Measurements from ENCODE around the gene PLEKHH1.
A peak's percentile ranks its signal among the peaks of the same experiment; 100 is the strongest.

Gene PLEKHH1

DNA sequence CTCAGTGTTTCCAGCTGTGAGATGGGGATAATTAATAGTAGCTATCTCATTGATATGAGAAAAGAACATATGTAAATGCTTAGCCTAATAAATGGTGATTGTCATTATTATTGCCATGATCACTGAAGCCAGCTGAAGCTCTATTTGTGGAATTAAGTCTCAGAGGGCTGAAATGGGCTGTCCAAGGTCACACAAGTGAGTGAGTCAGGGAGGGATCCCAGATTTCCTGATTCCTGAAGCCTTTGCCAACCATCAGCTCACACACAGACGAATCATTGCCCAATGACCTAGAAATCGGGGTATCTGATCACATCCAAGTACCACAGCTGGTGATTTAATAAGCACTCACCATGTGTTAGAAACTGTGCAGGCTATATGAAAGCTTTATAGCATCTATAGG, 23.0 kb upstream of the PLEKHH1 start:
- FAIRE-seq (no peak), DNase-seq (ENCODE audit: low spot score) (no peak)

DNA sequence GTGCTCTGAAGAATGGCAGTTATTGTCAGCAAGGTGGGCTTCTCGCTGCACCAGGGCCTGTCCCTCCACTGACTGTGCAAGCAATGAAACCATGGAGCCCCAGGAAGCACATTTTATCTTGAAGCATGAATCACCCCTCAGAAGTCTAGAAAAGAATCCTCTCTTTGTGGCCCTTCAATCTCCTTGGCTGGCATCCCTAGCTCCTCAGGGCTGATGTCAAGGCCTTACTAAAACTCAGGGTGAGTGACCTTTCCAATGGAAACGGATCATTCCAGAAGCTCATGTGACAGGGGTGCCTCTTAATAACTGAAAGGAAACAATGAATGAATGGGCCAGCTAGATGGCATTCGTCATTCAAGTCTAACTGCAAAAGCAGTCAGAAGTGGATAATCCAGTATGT, 22.3 kb upstream of the PLEKHH1 start:
- no peak for DNase-seq (ENCODE audit: low spot score)
- FAIRE-seq = no peak

DNA sequence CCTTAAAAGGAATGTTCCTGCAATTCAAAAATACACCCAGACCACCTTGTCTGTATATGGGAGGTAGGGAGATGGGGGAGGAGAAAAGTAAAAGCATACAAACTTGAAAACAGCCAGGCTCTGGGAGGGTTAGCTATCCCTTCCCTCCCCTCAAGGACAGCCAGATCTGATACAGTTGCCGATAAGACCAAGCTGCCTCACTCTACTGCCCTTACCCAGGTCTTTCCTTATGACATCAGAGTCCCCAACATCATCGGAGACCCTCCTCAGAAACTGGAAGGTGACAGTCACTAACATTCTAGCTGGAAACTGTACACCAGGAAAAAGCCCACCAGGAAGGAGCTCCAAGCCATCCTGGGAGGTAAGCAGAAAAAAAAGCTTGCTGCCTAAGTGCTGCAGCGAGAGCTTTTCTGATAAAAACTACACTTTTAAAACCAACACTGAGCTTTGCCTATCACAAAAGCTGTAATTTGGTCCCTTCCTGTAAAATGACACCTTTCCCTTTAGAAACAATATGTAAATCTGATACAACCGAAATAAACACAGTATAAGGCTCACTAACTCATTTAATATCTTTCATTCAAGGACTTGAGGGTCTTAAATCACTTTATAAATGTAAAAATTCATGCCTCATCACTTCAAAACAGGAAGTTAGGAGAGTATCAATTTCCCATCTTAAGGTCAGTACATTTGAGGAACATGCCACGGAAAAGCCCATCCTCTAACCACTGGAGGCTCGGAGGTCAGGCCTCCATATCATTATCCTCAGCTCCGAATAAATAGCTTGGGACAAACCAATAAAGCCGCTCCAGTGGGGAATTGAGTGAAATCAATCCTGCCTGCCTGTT, 20.4 kb upstream of the PLEKHH1 start:
- FAIRE-seq (no peak), DNase-seq (ENCODE audit: low spot score) (no peak)

DNA sequence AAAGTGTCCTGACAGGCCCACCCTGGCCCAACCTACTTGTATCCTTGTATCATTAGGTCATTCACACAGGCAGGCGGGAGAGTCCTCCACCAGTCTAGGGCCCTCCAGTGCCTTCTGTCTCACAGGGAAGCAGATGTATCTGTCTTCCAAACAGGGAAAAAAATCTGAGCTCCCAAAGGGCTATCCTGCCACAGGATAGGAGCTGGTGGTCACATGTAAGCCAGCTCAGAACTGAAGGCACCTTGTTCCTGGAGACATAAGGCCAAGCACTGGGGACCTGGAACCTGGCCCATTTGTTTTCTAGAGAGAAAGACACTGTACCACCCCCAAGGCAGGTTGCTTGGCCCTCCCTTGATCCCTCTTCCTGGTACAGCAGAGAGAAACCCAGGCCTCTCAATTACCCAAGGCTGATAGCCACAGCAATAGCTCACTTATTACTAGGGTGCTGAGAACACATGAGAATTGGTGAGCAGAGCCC, 19.4 kb upstream of the PLEKHH1 start:
- DNase-seq (ENCODE audit: low spot score) (no peak), FAIRE-seq (no peak)

DNA sequence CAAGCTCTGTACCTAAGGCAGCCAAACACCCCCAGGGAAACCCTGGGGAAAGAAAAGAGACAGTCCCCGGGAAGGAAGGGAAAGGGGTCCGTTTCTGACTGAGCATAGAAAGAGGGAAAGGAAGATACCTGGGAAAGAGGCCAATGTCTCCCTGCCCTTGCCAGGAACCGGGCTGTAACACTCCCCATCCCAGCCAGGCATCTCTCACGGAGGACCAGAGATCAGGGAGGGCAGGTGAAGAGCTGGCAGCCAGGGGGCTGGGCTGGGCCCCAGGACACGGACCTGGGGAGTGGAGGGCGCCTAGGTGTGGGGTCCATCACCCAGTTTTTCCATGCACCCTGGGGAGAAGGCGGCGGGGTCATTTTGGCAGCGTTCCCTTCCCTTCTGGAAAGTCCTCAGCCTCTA, 18.9 kb upstream of the PLEKHH1 start:
- DNase-seq (ENCODE audit: low spot score) = no peak
- no peak for FAIRE-seq

DNA sequence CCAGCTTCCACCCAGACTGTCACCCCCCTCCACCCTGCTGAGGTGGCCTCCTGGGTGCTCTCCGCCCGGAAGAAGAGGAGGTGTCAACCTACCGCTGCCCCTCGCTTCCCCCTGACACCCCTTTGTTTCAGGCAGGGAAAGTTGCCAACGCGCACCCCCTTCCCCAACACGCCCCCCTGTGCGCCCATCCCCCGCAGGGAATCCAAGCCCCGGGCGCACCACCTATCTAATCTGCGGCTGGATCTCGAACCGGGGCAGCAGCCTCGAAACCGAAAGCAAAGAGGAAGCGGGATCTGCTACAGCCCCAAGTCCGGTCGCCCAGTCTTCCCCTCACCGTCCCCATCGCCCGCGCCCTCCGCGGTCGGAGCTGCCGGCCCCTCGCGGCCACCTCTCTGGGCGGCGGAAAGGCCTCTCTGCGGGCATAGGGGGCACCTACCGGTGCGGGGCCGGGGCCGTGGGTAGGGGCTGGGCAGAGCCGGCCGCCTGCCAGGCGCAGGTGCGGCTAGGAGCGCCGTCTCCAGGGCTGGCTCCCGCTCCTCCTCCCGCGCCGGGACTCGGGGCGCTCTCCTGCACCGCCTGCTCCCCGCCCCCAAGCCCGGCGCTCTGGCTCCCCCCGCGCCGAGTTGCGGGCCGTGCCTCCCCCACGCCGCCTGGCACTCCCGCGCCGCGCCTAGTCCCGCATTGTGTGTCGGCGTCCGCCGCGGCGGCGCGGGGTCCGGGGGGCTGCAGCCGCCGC, 18.3 kb upstream of the PLEKHH1 start:
- no peak for DNase-seq (ENCODE audit: low spot score)
- no peak for FAIRE-seq

DNA sequence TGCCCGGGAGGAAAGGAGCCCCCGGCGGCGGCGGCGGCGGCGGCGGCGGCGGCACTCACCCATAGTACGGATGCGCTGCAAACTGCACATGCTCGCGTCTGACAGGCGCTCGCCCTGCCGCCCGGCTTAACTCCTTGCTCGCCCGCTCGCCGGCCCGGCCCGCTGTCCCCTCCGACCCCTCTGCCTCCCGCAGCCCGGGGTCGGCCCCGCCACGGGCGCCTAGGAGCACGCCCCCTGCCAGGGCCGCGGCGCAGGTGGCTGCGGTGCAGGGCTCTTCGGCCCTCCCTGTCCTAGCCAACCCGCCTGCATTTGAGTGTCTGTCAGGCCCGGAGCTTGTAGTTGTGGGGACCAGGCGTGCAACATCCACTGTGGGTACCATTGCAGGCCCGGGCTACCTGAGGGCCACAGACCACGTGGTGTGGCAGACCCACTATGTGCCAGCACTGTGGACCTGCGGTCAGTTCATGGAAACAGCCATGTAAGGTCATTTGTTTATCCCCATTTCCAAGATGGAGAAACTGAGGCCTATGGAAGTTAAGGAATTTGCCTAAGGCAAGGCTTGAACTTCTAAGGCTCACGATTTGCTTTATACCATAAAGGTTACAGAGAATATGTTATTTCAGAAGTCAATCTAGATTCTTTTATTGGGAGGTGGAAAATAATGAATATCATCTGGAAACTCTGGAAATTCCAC, 17.6 kb upstream of the PLEKHH1 start:
- DNase-seq (ENCODE audit: low spot score) = no peak
- no peak for FAIRE-seq

DNA sequence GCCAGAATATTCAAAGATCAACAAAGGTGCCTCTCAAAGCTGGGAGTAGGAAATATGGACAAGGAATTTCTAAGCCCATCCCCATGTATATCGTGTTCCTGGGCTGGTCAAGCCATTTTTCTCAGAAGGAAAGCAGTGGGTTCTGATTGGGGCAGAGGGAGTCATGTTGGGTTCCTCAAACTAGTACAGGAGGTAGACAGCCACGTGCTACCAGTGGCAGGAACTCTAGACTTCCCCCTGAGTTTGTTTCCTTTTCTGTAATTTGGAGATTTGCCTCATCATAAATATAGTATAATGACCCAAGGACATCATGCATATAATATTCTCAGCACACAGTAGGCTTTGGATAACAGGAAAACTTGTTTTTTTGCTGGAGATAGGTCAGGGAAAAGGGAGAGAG, 16.4 kb upstream of the PLEKHH1 start:
- no peak for FAIRE-seq
- DNase-seq (ENCODE audit: low spot score) = no peak

DNA sequence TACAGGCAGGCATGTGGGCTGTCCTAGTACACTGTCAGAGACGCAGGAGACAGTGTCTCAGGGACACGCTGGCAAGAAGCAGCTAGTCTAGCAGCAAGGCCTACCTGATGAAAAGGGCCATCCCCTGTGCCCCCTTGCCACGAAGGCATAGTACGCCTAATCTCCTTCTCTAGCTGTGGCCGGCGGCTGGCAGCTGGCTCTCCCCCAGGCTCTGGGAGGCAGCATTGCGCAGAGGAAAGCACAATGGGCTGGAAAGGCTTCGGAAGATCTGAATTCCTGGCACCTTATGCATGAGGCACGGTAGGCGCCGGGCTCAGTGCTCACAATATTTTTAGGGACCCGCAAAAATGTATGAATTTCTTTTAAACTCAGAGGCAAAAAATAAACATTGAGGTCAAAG, 16.0 kb upstream of the PLEKHH1 start:
- DNase-seq (ENCODE audit: low spot score) = no peak

DNA sequence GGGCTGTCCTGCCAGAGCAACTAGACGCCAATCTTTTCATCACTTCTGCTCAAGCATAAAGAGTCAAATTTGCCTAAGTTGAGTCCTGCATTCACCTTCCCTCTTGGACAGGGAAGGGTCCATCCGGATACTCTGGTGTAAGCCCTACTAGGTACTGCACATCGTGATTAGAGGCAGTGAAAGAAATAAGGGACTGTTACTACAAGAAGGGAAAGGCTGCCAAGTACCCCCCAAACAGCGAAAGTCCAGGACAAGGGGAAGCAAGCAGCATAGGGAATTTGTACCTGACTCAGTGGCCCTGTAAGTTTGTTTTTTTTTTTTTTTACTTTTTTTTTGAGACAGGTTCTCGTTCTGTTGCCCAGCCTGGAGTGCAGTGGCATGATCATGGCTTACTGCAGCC, 13.7 kb upstream of the PLEKHH1 start:
- no peak for DNase-seq (ENCODE audit: low spot score)
- FAIRE-seq = no peak

More for the DNA sequence above, 16.0 kb upstream of the PLEKHH1 start:
- no peak for FAIRE-seq

DNA sequence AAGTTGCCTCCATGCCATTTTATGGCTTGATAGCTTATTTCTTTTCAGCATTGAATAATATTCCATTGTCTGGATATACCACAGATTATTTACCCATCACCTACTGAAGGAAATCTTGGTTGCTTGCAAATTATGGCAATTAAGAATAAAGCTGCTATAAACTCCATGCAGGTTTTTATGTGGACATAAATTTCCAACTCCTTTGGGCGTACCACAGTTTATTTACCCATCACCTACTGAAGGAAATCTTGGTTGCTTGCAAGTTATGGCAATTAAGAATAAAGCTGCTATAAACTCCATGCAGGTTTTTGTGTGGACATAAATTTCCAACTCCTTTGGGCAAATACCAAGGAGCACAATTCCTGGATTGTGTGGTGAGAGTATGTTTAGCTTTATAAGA, 12.6 kb upstream of the PLEKHH1 start:
- DNase-seq (ENCODE audit: low spot score) = no peak
- no peak for FAIRE-seq

DNA sequence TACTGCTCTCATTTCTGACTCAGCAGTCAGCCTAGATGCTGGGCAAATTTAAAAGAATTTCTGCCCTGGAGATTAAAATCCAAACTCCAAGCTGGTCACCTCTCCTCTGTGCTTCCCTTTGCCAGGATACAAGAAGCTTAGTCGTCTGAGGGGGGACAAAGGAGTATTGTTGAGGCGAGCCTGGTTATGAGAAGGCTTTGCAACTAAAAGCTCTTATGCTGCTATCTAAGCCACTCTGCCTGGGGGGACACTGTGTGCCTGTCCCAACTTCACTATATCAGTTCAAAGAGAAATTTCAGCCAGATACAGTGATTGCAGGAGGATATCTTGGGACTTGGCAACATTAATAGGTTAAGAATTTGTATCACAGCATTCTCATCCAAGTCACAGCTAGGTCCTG, 10.8 kb upstream of the PLEKHH1 start:
- FAIRE-seq (no peak), DNase-seq (ENCODE audit: low spot score) (no peak)

DNA sequence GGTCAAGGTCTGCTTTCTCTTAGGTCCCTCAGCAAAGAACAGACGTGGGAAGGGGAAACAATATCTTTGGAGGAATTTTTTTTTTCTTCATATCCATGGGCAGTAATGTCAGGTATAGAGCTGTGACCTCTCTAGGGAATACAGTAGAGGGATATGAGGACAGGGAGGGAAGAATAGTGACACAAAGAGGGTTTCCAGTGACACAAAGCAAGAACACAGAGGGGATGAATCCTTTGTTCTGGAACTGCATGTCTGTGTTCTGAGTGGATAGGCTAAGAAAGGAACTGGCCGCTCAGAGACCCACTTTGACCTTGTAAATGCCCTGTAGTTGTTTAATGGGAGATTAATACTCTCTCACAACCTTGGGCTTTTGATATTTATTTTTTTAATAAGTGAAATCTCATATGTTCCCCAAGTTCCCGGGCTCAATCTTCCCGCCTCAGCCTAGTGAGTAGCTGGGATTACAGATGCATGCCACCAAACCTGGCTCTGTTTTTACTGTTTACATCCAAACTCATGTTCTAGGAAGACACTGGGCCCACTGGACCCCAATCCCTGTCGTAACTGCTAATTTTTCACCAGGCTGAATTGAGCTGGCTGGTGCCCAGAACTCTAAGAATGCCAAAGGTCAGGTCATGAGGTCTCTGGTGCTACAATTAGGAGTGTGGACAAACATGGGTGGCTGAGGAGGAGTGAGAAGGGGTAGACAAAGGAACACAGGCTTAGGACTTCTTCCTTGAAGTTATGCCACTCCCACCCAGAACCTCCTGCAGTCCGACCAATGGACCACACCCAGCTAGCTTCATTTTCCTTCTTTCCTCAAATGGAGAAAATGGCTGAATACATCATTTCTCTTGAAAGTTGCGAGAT, 9.1 kb upstream of the PLEKHH1 start:
- FAIRE-seq = no peak
- no peak for DNase-seq (ENCODE audit: low spot score)

DNA sequence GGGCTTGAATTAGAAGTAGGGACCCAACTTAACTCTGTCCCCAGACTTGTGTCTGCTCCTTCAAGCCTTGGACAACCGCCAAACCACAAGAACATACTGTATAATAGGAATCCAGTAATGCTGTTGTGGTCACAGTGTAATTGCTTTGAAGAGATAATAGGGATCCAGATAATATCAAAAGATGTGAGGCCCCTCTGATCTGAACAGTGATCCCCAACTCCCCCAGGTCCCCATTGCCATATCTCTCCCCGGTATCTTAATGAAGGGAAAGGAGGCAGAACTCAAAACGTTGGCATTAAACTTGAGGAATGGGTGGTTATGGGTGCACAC, 8.5 kb upstream of the PLEKHH1 start:
- FAIRE-seq (no peak), DNase-seq (ENCODE audit: low spot score) (no peak)

DNA sequence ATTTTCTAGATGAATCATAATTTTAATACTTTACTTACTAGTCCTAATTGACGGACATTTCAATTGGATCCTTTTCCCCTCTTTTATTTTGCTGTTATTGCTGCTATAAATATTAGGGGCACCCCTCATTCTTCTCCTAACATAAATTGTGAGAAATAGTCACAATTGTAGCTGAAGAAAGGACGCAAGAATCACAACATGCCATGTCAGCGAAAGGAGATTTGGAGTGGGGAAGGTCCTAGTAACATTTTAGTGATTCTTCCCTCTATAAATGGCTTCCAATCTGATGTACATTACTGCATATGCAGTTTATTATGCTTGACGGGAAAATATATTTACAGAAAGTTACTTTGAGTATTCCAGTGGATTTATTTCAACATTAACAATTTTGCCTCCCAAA, 7.7 kb upstream of the PLEKHH1 start:
- DNase-seq (ENCODE audit: low spot score) (no peak), FAIRE-seq (no peak)

DNA sequence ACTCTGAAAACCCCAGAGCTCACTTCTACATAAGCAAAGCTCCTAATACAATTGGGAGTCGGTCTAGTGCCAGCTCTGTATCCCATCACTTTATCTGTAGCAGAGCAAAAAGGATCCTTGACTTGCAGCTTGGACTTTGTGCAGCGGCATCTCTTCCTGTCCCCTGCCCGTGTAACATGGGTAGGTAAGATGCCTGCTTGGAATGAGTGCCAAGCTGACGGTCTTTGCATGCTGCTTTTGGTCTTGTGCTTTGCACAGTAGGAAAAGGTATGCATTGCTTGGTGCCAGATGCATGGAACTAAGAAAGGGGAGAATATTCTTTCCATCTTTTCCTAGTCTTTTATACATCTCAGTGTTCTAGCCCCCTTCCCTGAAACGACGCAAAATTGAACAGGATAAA, 6.9 kb upstream of the PLEKHH1 start:
- DNase-seq (ENCODE audit: low spot score) = no peak
- no peak for FAIRE-seq

DNA sequence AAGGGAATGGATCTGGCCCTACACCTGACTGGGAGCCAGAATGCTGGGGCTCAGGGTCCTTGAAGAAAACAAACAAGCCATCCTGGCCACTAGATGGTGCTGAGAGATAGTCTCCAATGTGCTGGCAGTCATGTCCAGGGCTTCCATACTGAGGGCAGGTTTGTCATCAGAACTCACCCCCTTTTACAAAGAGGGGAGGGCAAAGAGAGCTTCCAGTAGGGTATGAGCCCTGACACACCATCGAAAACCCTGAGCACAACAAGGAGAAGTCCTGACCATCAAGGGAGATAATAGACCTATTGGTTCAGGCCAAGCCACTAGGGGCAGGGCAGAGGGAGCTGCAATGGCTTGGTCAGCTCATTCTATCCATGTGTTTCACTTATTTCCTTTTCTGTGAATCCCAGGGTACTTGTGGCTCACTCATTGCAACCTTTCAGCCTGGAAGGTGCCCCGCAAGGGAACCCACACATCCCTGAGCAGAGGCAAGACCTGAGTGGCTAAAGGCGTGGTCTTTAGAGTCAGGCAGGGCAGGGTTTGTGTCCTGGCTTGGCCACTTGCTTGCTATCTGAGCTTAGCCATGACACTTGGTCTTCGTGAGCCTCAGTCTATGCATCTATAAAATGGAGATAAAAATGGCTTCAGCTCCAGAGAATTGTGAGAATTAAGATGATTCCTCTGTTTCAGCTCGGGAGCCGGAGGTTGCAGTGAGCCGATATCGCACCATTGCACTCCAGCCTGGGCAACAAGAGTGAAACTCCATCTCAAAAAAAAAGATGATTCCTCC, 6.2 kb upstream of the PLEKHH1 start:
- FAIRE-seq (no peak), DNase-seq (ENCODE audit: low spot score) (peak; percentile 4)

DNA sequence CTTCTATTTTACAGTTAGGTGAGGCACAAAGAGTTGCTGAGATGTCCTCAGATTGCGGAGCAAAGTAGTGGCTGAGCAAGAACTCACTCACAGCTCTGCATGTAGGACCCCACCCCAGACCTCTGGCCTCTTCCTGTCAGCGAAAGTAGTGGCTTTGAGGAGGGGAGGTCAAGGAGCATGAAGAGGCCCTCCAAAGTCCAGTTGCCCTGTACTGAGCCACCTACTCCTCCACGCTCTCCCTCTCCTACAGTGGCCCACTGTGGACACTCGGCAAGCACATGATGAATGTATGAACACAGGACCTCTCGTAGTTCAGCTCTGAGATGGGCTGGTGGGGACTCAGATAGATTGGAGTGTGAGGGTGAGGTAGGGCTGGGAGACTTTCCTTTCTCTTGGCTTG, 5.3 kb upstream of the PLEKHH1 start:
- FAIRE-seq (no peak), DNase-seq (ENCODE audit: low spot score) (no peak)

DNA sequence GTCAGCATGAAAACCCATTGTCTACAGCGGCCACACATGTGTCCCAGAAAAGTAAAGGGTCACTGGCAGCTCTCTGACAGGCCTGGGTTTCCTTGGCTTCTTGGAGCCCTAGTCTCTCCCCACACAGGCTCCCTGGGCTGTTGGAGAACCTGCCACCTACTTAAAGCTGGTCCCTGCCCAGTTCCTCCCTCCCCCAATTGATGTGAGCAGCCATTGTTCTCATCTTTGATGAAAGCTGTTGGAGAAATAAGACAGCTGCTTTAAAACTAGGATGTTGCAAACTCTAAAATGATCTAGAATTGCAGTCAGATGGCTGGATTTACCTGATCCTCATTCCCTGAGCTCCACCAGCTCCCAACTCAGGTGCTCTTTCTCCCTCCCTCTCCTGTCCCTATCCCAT, 4.8 kb upstream of the PLEKHH1 start:
- FAIRE-seq (no peak), DNase-seq (ENCODE audit: low spot score) (no peak)
